ENCODE results near the gene GPC6. TPM values are rescaled to one million over a fixed set of nuclear protein-coding genes. Genes with fewer than 3 reads are reported as not detected.

The GPC6 gene
- total RNA-seq, 2 experiments from 2014 or later: not detected

DNA sequence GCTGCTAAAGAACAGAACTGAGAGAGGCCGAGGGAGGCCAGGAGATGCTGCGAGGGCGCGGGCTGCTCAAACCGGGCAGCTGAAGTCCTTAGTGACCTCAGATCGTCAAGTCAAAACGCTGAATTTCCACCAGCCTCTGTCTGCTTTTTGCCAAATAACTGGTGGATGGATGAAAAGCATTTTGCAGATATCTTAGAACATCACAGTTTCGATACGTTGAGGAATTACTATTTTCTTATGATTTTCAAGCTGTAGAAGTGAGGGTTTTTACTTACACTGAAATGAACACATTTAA lies 2.0 kb downstream of the GPC6 start:
- CTCF ChIA-PET: no interaction called here
- POLR2A ChIA-PET: no interaction called here

DNA sequence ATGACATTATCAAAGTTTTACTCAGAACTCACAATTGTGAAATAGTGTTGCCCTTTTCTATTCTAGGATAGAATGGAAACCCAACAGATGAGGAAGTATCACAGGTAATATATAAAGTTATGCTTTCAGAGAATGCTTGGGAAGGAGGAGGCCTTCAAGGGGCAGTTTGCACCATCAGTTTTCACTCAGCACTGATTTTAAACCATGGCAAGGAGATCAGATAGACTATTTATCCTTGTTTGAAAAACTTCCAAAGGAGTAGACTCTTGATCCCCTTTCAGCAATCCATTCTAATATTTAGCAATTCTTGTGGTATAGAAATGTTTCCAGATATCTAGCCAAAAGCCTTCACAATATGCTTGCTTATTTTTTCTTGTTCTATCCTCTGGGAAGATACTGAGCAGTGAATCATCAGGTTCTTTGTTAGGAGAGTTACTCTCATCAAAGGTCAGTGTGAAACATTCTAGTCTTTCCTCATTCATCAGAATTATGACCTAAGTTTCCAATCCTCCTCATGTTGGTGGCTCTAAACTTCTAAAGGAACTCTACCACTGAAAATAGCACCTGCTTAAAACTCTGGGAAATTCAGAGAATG lies 3.8 kb downstream of the GPC6 start:
- ChIA-PET CTCF (no interaction called here), POLR2A (no interaction called here)

GRCh38 chr13:93231867-93232266 lies 5.3 kb downstream of the GPC6 start:
- CTCF ChIA-PET: no interaction called here
- POLR2A ChIA-PET: no interaction called here

GRCh38 chr13:93233997-93234416 lies 7.4 kb downstream of the GPC6 start:
- POLR2A ChIA-PET: no interaction called here
- CTCF ChIA-PET: no interaction called here

GRCh38 chr13:93234459-93234858 lies 7.9 kb downstream of the GPC6 start:
- CTCF ChIA-PET: no interaction called here
- POLR2A ChIA-PET: no interaction called here

DNA sequence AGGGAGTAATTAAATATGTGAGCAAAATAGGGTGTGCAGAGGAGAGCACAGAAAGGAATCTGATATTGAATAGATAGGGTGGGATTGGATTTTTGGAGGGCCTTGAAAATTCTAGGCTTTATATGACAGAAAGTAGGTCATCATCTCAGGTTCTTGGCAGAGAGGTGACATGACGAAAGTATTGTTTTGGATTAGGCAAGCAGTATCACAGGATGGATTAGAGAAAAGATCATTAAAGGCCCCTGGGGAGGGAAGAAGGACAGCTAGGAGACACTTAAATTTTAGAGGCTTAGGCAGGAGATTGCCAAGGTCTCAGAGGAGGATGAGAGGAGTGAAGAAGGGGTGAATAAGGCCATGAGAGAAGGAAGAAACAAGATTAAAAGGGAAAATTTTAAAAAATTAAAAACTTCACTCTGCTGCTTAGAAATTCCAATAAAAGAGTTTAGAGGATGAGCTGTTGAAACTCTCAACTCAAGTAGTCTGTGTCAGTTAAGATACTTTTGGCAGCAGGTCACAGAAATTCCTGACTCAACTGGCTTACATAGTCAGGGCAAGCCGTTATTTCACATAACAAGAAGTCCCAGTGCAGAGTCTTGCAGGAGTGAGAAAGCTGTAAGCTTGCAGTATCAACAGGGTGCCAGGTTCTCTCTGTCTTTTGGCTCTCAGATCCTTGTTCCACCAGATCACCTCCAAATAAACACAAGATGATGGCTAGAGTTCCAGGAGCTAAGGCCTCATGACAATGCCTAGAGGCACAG lies 8.8 kb downstream of the GPC6 start:
- ChIA-PET CTCF (no interaction called here), POLR2A (no interaction called here)

GRCh38 chr13:93238711-93239110 lies 12.1 kb downstream of the GPC6 start:
- ChIA-PET CTCF (no interaction called here), POLR2A (no interaction called here)

GRCh38 chr13:93243375-93244063 lies 16.9 kb downstream of the GPC6 start:
- ChIA-PET POLR2A (no interaction called here), CTCF (no interaction called here)

DNA sequence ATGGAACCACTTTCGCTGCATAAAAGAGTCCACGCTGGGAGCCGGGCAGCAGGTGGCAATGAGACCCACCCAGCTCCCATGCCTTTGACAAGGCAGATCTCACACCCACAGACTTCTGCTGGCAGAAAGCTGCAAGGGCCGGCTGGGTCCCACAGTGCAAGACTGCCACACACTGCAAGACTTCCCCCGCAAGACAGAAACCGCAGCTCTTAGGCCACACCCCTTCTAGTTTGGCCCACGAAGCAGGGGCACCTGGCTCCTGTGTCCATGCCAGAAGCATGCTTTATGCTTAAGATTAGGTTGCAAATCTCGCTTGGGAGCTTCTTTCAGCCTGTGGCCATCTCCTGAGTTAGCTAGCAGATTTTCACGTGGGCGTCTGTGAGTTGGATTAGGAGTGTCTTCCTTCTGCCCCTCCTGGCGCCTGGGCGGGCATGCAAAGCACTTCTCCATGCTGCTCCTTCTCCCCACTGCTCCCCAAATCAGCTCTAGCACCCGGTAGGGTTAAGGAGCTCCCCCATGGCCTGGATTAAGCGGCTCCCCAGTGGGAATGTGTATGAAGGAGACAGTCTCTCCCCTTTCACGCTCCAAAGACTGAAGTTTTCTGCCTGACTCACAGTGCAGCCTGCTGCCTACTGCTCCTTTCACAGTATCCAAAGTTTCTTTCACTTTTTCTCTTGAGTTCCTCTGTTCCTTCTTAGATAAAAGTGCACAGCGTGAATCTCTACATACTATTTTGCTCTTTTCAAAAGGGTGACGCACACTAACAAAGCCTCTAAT lies 17.7 kb downstream of the GPC6 start:
- CTCF ChIA-PET: no interaction called here
- POLR2A ChIA-PET: no interaction called here

GRCh38 chr13:93244918-93245280 lies 18.3 kb downstream of the GPC6 start:
- CTCF ChIA-PET: no interaction called here

GRCh38 chr13:93246069-93246468 lies 19.5 kb downstream of the GPC6 start:
- POLR2A ChIA-PET: no interaction called here
- CTCF ChIA-PET: no interaction called here

More at GRCh38 chr13:93244918-93245280, 18.3 kb downstream of the GPC6 start:
- POLR2A ChIA-PET: no interaction called here

GRCh38 chr13:93248627-93249047 lies 22.0 kb downstream of the GPC6 start:
- CTCF ChIA-PET: no interaction called here
- POLR2A ChIA-PET: no interaction called here

DNA sequence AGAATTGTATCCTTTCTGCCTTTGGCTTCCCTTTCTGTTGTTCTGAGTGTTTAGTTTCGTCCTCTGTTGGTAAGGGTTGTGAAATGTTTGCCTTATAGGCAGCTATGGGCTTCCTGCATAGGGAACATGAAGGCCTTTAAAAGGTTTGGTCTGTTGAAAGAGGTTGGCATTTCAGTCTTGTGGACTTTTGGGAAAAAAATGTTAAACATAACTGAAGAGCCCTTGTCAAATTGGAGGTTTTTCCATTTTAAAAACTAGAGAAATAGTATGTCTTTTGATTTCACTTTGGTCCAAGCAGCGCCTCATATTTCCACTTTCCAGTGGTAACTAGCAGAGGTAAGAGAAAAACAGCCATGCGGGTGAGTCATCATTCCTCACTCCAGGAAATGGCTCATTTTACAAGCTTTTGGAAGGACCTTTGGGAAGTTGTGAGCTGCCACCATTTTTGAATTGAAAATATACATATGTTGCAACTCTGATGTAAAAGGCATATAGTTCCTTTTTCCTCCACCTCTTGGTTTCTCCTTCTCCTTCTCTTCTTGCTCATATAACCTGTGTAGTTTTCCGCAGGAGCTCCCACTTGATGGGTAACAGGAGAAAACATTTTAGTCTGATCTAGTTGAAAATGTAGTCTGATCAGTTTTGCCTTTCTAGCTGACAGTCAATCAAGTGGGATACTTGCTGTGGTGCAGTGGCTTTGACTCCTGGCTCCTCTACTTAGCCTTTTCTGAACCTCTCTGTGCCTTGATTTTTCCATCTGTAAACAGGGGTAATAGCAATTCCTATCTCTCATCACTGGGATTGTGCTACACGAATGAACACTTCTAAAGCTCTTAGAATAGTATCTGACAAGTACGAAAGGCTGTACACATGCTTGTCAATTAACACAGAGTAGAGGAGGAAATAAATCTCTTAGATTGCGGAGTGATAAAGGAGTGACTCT lies 23.0 kb downstream of the GPC6 start:
- CTCF ChIA-PET: no interaction called here
- POLR2A ChIA-PET: no interaction called here

- POLR2A ChIA-PET: no interaction called here
- CTCF ChIA-PET: no interaction called here
Observed at GRCh38 chr13:93254775-93255174, 28.2 kb downstream of the GPC6 start.

GRCh38 chr13:93256998-93257397 lies 30.4 kb downstream of the GPC6 start:
- CTCF ChIA-PET: no interaction called here
- POLR2A ChIA-PET: no interaction called here

GRCh38 chr13:93259527-93260080 lies 33.0 kb downstream of the GPC6 start:
- POLR2A ChIA-PET: no interaction called here
- CTCF ChIA-PET: no interaction called here

DNA sequence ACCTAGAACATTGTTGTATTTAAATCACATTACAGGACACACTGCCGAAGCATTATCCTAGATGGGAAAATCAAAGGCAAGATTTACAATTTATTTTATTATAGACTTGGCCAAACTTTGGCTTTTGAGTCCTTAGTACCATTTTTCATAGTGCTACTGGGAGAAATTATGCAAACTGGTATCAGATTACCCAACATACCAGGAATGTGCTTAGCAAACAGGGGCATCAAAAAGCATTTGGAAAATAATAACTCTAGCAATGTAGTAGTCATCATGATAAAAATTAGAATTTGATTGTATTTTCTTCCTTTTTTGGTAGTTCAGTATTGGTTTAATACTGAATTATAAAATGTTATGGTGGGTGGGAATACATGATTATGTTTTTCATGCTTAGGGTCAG lies 34.0 kb downstream of the GPC6 start:
- ChIA-PET POLR2A (no interaction called here), CTCF (no interaction called here)

DNA sequence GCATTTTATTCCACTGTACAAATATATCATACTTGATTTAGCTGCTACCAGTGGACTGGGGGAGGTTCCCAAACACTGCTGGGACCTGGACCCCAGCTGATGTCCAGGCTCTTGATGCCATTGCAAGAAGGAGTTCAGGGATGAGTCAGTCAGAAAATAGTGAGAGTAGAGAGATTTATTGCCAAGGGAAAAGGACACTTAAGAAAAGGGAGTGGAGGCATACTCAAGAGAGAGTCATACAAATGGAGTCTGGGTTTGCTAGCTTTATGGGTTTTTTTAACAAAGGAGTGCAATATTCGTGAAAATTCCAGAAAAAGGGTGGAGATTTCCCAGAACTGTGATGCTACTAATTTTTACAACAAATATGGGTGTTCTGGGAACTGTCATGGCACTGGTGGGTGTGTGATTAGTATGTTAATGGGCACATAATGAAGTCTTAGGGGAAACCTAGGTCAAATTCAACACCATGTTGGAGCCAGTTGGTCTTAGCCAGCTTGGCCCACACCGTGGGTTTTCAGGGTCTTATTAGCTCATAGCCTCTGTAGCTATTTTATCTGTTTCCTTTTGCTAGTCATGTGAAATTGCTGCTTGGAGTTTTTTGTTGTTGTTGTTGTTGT lies 36.2 kb downstream of the GPC6 start:
- CTCF ChIA-PET: no interaction called here
- POLR2A ChIA-PET: no interaction called here

GRCh38 chr13:93264876-93265275 lies 38.3 kb downstream of the GPC6 start:
- ChIA-PET POLR2A (no interaction called here), CTCF (no interaction called here)
